ACC112 (cell line): Measurements from ENCODE around the gene ABCG1.

Source experiments
- H2AFZ ChIP-seq: fragments of 200-600 bp; sonication (generic); one replicate; pipeline ENCODE4 v1.6.0; 2017; ENCODE audit warnings: antibody characterized with exemption, low read length; ENCODE audit not compliant: unreplicated experiment
- H3K27ac ChIP-seq: fragments of 200-600 bp; sonication (generic); 2 replicates; pipeline ENCODE4 v1.5.1; 2014; ENCODE audit warnings: low read depth, mild to moderate bottlenecking, antibody characterized with exemption, low read length, moderate library complexity
- H3K27me3 ChIP-seq: fragments of 200-600 bp; sonication (generic); 2 replicates; pipeline ENCODE4 v1.6.1; 2014; ENCODE audit warnings: mild to moderate bottlenecking, antibody characterized with exemption, low read length, moderate library complexity, mixed read lengths; ENCODE audit not compliant: insufficient read depth
- H3K36me3 ChIP-seq: fragments of 200-600 bp; sonication (generic); 2 replicates; pipeline ENCODE4 v1.6.1; 2016; ENCODE audit warnings: mild to moderate bottlenecking, antibody characterized with exemption, low read length, moderate library complexity, mixed read lengths; ENCODE audit not compliant: insufficient read depth
- H3K4me1 ChIP-seq: fragments of 200-600 bp; sonication (generic); one replicate; pipeline ENCODE4 v1.6.1; 2016; ENCODE audit warnings: low read length, mixed read lengths; ENCODE audit not compliant: insufficient read depth, unreplicated experiment, control insufficient read depth
- H3K4me3 ChIP-seq: fragments of 200-600 bp; sonication (generic); 2 replicates; pipeline ENCODE4 v1.5.1; 2014; ENCODE audit warnings: mild to moderate bottlenecking, low read depth, low read length
- H3K79me2 ChIP-seq: fragments of 200-600 bp; sonication (generic); one replicate; pipeline ENCODE4 v1.6.0; 2016; ENCODE audit warnings: low read length; ENCODE audit not compliant: control insufficient read depth, unreplicated experiment, insufficient read depth

The ABCG1 gene

GRCh38 chr21:42343963-42344510 lies 125.1 kb downstream of the ABCG1 start:
- Histone ChIP-seq H3K4me1 (no peaks in the 10 kb centered on the region), H3K79me2 (no peaks in the 10 kb centered on the region), H2AFZ (no peak overlapping the region), H3K27me3 (peaks cover 17% of the 10 kb centered on the region), H3K27ac (no peak overlapping the region), H3K36me3 (no peaks in the 10 kb centered on the region), H3K4me3 (no peak overlapping the region)

GRCh38 chr21:42344631-42345030 lies 125.7 kb downstream of the ABCG1 start:
- Histone ChIP-seq H3K27me3 (peaks cover 17% of the 10 kb centered on the region), H3K4me3 (no peak overlapping the region), H3K36me3 (no peaks in the 10 kb centered on the region), H3K79me2 (no peaks in the 10 kb centered on the region), H3K27ac (no peak overlapping the region), H3K4me1 (no peaks in the 10 kb centered on the region), H2AFZ (no peak overlapping the region)

GRCh38 chr21:42346441-42346840 lies 127.5 kb downstream of the ABCG1 start:
- no peak overlapping the region for H3K4me3 ChIP-seq
- no peaks in the 10 kb centered on the region for H3K36me3 ChIP-seq
- no peak overlapping the region for H3K27ac ChIP-seq
- peaks cover 19% of the 10 kb centered on the region for H3K27me3 ChIP-seq
- no peaks in the 10 kb centered on the region for H3K79me2 ChIP-seq
- H3K4me1 ChIP-seq, result no peaks in the 10 kb centered on the region
- no peak overlapping the region for H2AFZ ChIP-seq
